HEK293T (cell line): Measurements from ENCODE around the gene GZMM.

Source experiments
- BHLHE40 ChIP-seq: fragments of 450-650 bp; IDR thresholded peaks from 2 replicates; pipeline ENCODE4 v1.6.1; 2016; ENCODE audit warnings: mild to moderate bottlenecking, moderate library complexity, borderline replicate concordance
- LEF1 ChIP-seq: fragments of 450-650 bp; IDR thresholded peaks from 2 replicates; pipeline ENCODE4 v1.6.1; 2017; ENCODE audit warnings: mild to moderate bottlenecking, borderline replicate concordance

DNA sequence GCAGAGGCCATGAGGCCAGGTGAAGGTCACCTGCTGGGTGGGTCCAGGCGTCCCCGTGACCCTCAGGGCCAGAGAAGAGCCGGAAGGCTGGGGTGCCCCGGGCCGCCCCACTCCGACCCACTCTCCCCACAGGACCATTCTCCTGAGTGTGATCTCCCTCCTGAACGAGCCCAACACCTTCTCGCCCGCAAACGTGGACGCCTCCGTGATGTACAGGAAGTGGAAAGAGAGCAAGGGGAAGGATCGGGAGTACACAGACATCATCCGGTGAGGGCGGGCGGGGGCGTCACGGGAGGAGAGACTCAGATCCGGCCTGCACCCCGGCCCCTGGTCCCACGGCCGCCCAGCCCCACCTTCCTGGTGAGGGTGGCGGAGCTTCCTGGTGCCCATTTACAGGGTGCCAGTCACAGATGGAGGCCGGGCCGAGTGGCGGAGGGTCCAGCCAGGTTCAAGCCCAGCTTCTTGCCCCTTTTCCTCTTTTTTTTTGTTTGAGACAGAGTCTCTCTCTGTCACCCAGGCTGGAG lies 6.9 kb upstream of the GZMM start:
- TF ChIP-seq BHLHE40, result no peak
- no peak for TF ChIP-seq LEF1
